A549 treated with AZD2906 at 1 μM for 4 hours (cell line): ENCODE results near the gene AK8. TPM values are rescaled to one million over a fixed set of nuclear protein-coding genes. Genes with fewer than 3 reads are reported as not detected.

ENCODE experiments used
- total RNA-seq: library from RNA; stranded (reverse); fragments of 200-300 nt; extraction: Qiagen RNA extraction; gene quantifications from 5 replicates; pipeline ENCODE4 v1.2.3, GENCODE V29; 2022

The AK8 gene, protein sequence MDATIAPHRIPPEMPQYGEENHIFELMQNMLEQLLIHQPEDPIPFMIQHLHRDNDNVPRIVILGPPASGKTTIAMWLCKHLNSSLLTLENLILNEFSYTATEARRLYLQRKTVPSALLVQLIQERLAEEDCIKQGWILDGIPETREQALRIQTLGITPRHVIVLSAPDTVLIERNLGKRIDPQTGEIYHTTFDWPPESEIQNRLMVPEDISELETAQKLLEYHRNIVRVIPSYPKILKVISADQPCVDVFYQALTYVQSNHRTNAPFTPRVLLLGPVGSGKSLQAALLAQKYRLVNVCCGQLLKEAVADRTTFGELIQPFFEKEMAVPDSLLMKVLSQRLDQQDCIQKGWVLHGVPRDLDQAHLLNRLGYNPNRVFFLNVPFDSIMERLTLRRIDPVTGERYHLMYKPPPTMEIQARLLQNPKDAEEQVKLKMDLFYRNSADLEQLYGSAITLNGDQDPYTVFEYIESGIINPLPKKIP
- 0.82 to 1.3 TPM (median 0.93 TPM) in 5 replicates for total RNA-seq

GRCh38 chr9:132877824-132878694 is at the start of gene AK8:
TSS of gene AK8 (minus strand) at chr9:132878284. CDS start at chr9:132878255, 29 bp downstream.

DNA sequence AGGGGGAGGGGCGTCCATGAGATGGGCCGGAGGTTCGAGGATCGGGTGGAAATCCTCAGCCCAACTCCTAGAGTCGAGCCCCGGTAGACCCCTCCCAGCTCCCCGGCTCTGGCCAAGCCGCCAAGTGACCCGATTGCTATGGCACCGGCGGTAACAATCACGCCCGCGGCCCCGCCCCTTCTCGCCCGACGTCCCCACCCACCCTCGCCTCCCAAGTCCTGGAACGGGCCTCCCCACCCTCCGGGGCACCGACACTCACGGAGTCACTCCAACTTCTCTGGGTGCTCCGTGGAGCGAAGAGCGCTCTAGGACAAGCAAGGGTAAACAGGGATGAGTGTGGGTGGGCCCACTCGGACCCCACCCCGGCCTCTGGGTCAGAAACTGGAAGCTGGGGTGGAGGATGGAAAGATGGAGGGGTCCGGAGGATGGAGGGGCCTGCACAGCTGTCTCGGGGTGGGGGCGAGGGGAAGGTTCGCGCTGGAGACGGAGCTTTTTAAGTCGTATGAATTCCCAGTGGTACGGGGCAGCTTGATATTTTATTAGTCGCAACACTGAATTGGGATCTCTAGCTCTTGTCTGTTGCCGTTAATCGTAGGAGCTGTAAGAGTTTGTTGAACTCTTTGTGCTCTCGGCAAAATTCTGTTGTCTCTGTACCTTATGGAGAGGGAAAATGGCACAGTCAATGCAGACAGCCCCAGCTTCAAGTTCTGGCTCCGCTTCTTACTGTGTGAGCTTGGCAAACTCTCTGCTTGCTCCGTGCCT is 792 bp upstream of the AK8 start, which contains the start of gene SPACA9:
Gene SPACA9 (plus strand): TSS at position 204 of the 762 bp plus-strand sequence. CDS start 5,050 bp downstream, outside the sequence.

Other genes starting within 250 kb of the AK8 start
- 23.3 to 27.1 TPM (median 23.6 TPM) in 5 replicates for gene DDX31, start 208.3 kb downstream of the AK8 start, total RNA-seq
- 16.0 to 18.7 TPM (median 16.8 TPM) in 5 replicates for gene GTF3C4, start 207.8 kb downstream of the AK8 start, total RNA-seq
- gene SPACA9, start 614 bp upstream of the AK8 start, total RNA-seq, result 4.5 to 5.9 TPM (median 5.3 TPM) in 5 replicates
- 14.0 to 17.6 TPM (median 14.6 TPM) in 5 replicates for gene TSC1, start 66.3 kb upstream of the AK8 start, total RNA-seq
- gene GFI1B, start 100.4 kb upstream of the AK8 start, total RNA-seq, result 0.07 to 0.11 TPM (median 0.10 TPM) in 4 of 5 replicates, not detected in the other
- 60.0 to 68.5 TPM (median 66.0 TPM) in 5 replicates for gene GTF3C5, start 152.7 kb upstream of the AK8 start, total RNA-seq
- 0.39 to 0.93 TPM (median 0.71 TPM) in 5 replicates for gene CEL, start 183.7 kb upstream of the AK8 start, total RNA-seq
- 23.5 to 31.1 TPM (median 29.2 TPM) in 5 replicates for gene RALGDS, start 243.0 kb upstream of the AK8 start, total RNA-seq